HepG2 (cell line): Measurements from ENCODE around the gene SERPINF2. TPM values are rescaled to one million over a fixed set of nuclear protein-coding genes. Genes with fewer than 3 reads are reported as not detected.

Source experiments
- FLYWCH1 ChIP-seq: sonication (generic); formaldehyde crosslinking; IDR thresholded peaks from 2 replicates; pipeline ENCODE4 v1.8.1; 2023; ENCODE audit warnings: mild to moderate bottlenecking, missing genetic modification reagents
- FOXM1 ChIP-seq: sonication (generic); formaldehyde crosslinking; IDR thresholded peaks from 2 replicates; pipeline ENCODE4 v1.5.0; 2020; ENCODE audit warnings: missing genetic modification reagents
- KDM2A ChIP-seq: sonication (generic); formaldehyde crosslinking; IDR thresholded peaks from 2 replicates; pipeline ENCODE4 v1.4.0; 2020; ENCODE audit warnings: low read depth, missing genetic modification reagents, borderline replicate concordance
- KMT2A ChIP-seq: sonication (generic); formaldehyde crosslinking; IDR thresholded peaks from 2 replicates; pipeline ENCODE4 v1.4.0; 2020; ENCODE audit warnings: missing genetic modification reagents
- MIER3 ChIP-seq: IDR thresholded peaks from 2 replicates; pipeline ENCODE4 v1.6.1; 2016; ENCODE audit warnings: missing compliant biosample characterization, borderline replicate concordance
- MXI1 ChIP-seq: IDR thresholded peaks from 3 replicates; pipeline ENCODE4 v1.6.1; 2012; ENCODE audit warnings: low read depth, low read length, inconsistent platforms, borderline replicate concordance
- PLRG1 ChIP-seq: fragments of 450-650 bp; conservative IDR thresholded peaks from 2 replicates; pipeline ENCODE4 v1.6.1; 2016
- RAD51 ChIP-seq: fragments of 450-650 bp; IDR thresholded peaks from 2 replicates; pipeline ENCODE4 v1.6.1; 2016; ENCODE audit warnings: borderline replicate concordance
- TBX2 ChIP-seq: sonication (generic); formaldehyde crosslinking; IDR thresholded peaks from 2 replicates; pipeline ENCODE4 v1.5.0; 2020; ENCODE audit warnings: missing genetic modification reagents, mild to moderate bottlenecking, borderline replicate concordance
- TEAD3 ChIP-seq: optimal IDR thresholded peaks from 2 replicates; pipeline ENCODE3; 2016; ENCODE audit warnings: borderline replicate concordance
- TP53 ChIP-seq: sonication (generic); formaldehyde crosslinking; conservative IDR thresholded peaks from 2 replicates; pipeline ENCODE4 v1.4.0; 2020; ENCODE audit warnings: missing genetic modification reagents
- ZBTB21 ChIP-seq: sonication (generic); formaldehyde crosslinking; IDR thresholded peaks from 2 replicates; pipeline ENCODE4 v1.4.0; 2020; ENCODE audit warnings: missing genetic modification reagents
- ZIK1 ChIP-seq: sonication (generic); formaldehyde crosslinking; IDR thresholded peaks from 2 replicates; pipeline ENCODE4 v1.5.0; 2020; ENCODE audit warnings: mild to moderate bottlenecking, low read depth, missing genetic modification reagents, borderline replicate concordance
- ZNF224 ChIP-seq: sonication (generic); formaldehyde crosslinking; IDR thresholded peaks from 2 replicates; pipeline ENCODE4 v1.5.0; 2020; ENCODE audit warnings: mild to moderate bottlenecking, missing genetic modification reagents
- ZNF24 ChIP-seq: fragments of 450-650 bp; IDR thresholded peaks from 2 replicates; pipeline ENCODE4 v1.6.1; 2017; ENCODE audit warnings: antibody characterized with exemption, mild to moderate bottlenecking
- ZNF367 ChIP-seq: sonication (generic); formaldehyde crosslinking; IDR thresholded peaks from 2 replicates; pipeline ENCODE4 v1.4.0; 2020; ENCODE audit warnings: missing genetic modification reagents, borderline replicate concordance
- ZNF446 ChIP-seq: sonication (generic); formaldehyde crosslinking; IDR thresholded peaks from 2 replicates; pipeline ENCODE4 v1.5.0; 2020; ENCODE audit warnings: mild to moderate bottlenecking, missing genetic modification reagents
- polyA plus RNA-seq, 8 experiments: library from polyadenylated mRNA; depleted of rRNA in 3 of 8; stranded (reverse) in 7 of 8; unstranded in 1 of 8; fragments of >200 nt; fragmentation: Illumina TruSeq in 4 of 8; extraction: Trizol in 4 of 8; gene quantifications; 2 replicates each; pipeline versions ENCODE4 v1.2.1 to v1.2.3, GENCODE V29; 2011 to 2016; ENCODE audit warnings: low read depth in 4 of 8, missing spikeins in 1 of 8, mixed read lengths in 1 of 8; ENCODE audit not compliant: insufficient read depth in 1 of 8
- total RNA-seq, 5 experiments: library from RNA; depleted of rRNA; stranded (reverse); fragments of >200 nt; fragmentation: Illumina TruSeq; extraction: Trizol; gene quantifications; 2 replicates each; pipeline ENCODE4 v1.2.3, GENCODE V29; 2016; ENCODE audit warnings: low read depth in 1 of 5
- TF ChIP-seq, protein P1 (sequence below): sonication (generic); formaldehyde crosslinking; IDR thresholded peaks from 2 replicates; pipeline ENCODE4 v1.4.0; 2020; ENCODE audit warnings: missing genetic modification reagents, borderline replicate concordance
- TF ChIP-seq, protein P2 (sequence below): sonication (generic); formaldehyde crosslinking; IDR thresholded peaks from 2 replicates; pipeline ENCODE4 v1.4.0; 2020; ENCODE audit warnings: missing genetic modification reagents
- TF ChIP-seq, protein P3 (sequence below): IDR thresholded peaks from 2 replicates; pipeline ENCODE4 v1.6.1; 2016; ENCODE audit warnings: missing compliant biosample characterization, missing genetic modification reagents, borderline replicate concordance
- TF ChIP-seq, protein P4 (sequence below): sonication (generic); formaldehyde crosslinking; IDR thresholded peaks from 2 replicates; pipeline ENCODE4 v1.4.0; 2020; ENCODE audit warnings: mild to moderate bottlenecking, low read depth, missing genetic modification reagents

The SERPINF2 gene
- total and polyA plus RNA-seq, 2 of the 13 experiments (the other 11 are each of a cell fraction or from before 2014, with no cell fraction given) = 309 to 548 TPM

DNA sequence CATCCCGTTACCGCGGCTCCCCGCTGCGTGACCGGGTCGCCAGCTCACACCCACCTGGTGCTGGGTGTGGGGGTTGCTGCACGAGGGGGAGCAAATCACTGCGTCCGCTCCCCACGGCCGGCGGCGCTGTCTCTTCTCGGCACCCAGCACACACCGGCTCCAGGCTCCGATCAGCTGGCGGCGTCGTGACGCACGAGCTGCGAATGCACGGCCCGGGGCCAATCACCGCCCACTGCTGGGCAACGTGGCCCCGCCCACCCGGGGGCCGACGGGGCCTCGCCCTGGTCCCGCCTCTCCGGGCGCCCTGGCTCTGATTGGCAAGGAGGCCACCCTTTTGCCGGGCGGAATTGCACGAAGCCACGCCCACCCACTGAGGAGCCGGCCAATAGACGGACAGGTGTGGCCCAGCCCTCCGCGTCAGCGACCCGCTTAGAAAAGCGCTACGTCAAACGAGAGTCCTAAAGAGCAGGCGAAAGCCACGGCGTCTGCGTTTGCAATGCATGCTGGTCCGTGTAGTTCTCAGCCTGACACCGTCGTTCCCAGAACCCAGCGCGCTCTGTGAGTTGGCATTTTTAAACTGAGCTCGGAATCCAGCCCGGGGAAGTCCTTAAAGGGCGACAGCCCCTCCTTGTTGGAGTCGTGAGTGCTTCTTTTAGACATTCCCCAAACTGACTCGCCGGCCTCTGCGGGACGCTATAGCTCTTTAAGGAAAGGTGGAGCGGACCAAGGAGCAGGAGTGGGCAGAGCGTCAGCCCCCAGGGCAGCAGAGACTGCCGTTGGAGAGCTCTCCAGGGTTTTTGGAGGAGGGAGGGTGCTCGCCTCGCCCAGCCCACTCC is 26.4 kb upstream of the SERPINF2 start (continued):
- TF ChIP-seq, protein P1, sequence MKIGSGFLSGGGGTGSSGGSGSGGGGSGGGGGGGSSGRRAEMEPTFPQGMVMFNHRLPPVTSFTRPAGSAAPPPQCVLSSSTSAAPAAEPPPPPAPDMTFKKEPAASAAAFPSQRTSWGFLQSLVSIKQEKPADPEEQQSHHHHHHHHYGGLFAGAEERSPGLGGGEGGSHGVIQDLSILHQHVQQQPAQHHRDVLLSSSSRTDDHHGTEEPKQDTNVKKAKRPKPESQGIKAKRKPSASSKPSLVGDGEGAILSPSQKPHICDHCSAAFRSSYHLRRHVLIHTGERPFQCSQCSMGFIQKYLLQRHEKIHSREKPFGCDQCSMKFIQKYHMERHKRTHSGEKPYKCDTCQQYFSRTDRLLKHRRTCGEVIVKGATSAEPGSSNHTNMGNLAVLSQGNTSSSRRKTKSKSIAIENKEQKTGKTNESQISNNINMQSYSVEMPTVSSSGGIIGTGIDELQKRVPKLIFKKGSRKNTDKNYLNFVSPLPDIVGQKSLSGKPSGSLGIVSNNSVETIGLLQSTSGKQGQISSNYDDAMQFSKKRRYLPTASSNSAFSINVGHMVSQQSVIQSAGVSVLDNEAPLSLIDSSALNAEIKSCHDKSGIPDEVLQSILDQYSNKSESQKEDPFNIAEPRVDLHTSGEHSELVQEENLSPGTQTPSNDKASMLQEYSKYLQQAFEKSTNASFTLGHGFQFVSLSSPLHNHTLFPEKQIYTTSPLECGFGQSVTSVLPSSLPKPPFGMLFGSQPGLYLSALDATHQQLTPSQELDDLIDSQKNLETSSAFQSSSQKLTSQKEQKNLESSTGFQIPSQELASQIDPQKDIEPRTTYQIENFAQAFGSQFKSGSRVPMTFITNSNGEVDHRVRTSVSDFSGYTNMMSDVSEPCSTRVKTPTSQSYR (CRISPR knock-in tag) = peak; percentile 35; the same call in 1 of the 2 replicates
- peak; percentile 84 for TF ChIP-seq TEAD3
- TF ChIP-seq KDM2A (CRISPR knock-in tag) = peak; percentile 40; the same call in 1 of the 2 replicates
- TF ChIP-seq, protein P2, sequence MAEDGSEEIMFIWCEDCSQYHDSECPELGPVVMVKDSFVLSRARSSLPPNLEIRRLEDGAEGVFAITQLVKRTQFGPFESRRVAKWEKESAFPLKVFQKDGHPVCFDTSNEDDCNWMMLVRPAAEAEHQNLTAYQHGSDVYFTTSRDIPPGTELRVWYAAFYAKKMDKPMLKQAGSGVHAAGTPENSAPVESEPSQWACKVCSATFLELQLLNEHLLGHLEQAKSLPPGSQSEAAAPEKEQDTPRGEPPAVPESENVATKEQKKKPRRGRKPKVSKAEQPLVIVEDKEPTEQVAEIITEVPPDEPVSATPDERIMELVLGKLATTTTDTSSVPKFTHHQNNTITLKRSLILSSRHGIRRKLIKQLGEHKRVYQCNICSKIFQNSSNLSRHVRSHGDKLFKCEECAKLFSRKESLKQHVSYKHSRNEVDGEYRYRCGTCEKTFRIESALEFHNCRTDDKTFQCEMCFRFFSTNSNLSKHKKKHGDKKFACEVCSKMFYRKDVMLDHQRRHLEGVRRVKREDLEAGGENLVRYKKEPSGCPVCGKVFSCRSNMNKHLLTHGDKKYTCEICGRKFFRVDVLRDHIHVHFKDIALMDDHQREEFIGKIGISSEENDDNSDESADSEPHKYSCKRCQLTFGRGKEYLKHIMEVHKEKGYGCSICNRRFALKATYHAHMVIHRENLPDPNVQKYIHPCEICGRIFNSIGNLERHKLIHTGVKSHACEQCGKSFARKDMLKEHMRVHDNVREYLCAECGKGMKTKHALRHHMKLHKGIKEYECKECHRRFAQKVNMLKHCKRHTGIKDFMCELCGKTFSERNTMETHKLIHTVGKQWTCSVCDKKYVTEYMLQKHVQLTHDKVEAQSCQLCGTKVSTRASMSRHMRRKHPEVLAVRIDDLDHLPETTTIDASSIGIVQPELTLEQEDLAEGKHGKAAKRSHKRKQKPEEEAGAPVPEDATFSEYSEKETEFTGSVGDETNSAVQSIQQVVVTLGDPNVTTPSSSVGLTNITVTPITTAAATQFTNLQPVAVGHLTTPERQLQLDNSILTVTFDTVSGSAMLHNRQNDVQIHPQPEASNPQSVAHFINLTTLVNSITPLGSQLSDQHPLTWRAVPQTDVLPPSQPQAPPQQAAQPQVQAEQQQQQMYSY = no peak
- TF ChIP-seq, protein P3, sequence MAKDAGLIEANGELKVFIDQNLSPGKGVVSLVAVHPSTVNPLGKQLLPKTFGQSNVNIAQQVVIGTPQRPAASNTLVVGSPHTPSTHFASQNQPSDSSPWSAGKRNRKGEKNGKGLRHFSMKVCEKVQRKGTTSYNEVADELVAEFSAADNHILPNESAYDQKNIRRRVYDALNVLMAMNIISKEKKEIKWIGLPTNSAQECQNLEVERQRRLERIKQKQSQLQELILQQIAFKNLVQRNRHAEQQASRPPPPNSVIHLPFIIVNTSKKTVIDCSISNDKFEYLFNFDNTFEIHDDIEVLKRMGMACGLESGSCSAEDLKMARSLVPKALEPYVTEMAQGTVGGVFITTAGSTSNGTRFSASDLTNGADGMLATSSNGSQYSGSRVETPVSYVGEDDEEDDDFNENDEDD (CRISPR knock-in tag) = peak; percentile 47; the same call in 1 of the 2 replicates
- no peak for TF ChIP-seq KMT2A
- peak; percentile 86 for TF ChIP-seq ZBTB21 (CRISPR knock-in tag)
- peak; percentile 74 for TF ChIP-seq TBX2 (CRISPR knock-in tag)
- no peak for TF ChIP-seq ZNF224
- peak; percentile 25; the same call in 1 of the 2 replicates for TF ChIP-seq MIER3 (CRISPR knock-in tag)
- TF ChIP-seq TP53 (CRISPR knock-in tag) = no peak
- no peak for TF ChIP-seq PLRG1
- TF ChIP-seq MXI1 = peak; percentile 73; the same call in 2 of the 3 replicates
- TF ChIP-seq, protein P4, sequence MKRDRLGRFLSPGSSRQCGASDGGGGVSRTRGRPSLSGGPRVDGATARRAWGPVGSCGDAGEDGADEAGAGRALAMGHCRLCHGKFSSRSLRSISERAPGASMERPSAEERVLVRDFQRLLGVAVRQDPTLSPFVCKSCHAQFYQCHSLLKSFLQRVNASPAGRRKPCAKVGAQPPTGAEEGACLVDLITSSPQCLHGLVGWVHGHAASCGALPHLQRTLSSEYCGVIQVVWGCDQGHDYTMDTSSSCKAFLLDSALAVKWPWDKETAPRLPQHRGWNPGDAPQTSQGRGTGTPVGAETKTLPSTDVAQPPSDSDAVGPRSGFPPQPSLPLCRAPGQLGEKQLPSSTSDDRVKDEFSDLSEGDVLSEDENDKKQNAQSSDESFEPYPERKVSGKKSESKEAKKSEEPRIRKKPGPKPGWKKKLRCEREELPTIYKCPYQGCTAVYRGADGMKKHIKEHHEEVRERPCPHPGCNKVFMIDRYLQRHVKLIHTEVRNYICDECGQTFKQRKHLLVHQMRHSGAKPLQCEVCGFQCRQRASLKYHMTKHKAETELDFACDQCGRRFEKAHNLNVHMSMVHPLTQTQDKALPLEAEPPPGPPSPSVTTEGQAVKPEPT = no peak
- no peak for TF ChIP-seq ZNF367 (CRISPR knock-in tag)
- no peak; the same call in 1 of the 2 replicates for TF ChIP-seq ZIK1 (CRISPR knock-in tag)
- TF ChIP-seq ZNF446 (CRISPR knock-in tag) = no peak
- no peak for TF ChIP-seq RAD51
- 0 out of 2 replicates have a peak, but pooled peaks have one; percentile 22 for TF ChIP-seq FOXM1 (CRISPR knock-in tag)
- TF ChIP-seq ZNF24 = no peak
- TF ChIP-seq FLYWCH1 (CRISPR knock-in tag) = no peak
